ENCODE results near the gene IFFO2.
A peak's percentile ranks its signal among the peaks of the same experiment; 100 is the strongest.

IFFO2 gene

GRCh38 chr1:18957136-18957521, 653 bp upstream of the IFFO2 start:
- H3K9me3 ChIP-seq (ENCODE audit: control insufficient read depth, insufficient read depth, low read length) = no peaks in the 10 kb centered on the region
- H3K27ac ChIP-seq (ENCODE audit: low read depth, low read length) = no peak overlapping the region
- H3K4me3 ChIP-seq (ENCODE audit: low read length) = peak overlapping the region; percentile 80
- no peaks in the 10 kb centered on the region for H3K36me3 ChIP-seq (ENCODE audit: control insufficient read depth, low read length)
- no peaks in the 10 kb centered on the region for H3F3A ChIP-seq (ENCODE audit: control insufficient read depth, insufficient read depth)
- H3K27me3 ChIP-seq (ENCODE audit: control insufficient read depth, low read length) = peaks cover 57% of the 10 kb centered on the region
- no peaks in the 10 kb centered on the region for H3K9me2 ChIP-seq (replicated peaks; ENCODE audit: control insufficient read depth, low read length)
- H3K79me2 ChIP-seq (ENCODE audit: control insufficient read depth, low read length) = no peaks in the 10 kb centered on the region
- H3K4me2 ChIP-seq (ENCODE audit: low read length) = peak overlapping the region; percentile 94
- peaks cover 12% of the 10 kb centered on the region for H3K4me1 ChIP-seq (ENCODE audit: control insufficient read depth, low read length)
- TF ChIP-seq EZH2phosphoT487 (IDR thresholded peaks at IDR 0.05; ENCODE audit: borderline replicate concordance, low read length) = peak; percentile 31; the same call in 1 of the 2 replicates
- no peak for TF ChIP-seq CTCF (IDR thresholded peaks at IDR 0.05; ENCODE audit: low read depth, low read length, poor library complexity, severe bottlenecking)
- peaks cover 3% of the 10 kb centered on the region; the same call in 1 of the 2 replicates for H4K20me1 ChIP-seq (ENCODE audit: control insufficient read depth, insufficient read depth, low read depth, low read length)

GRCh38 chr1:18955441-18956192, 859 bp downstream of the IFFO2 start:
- Histone ChIP-seq H4K20me1 (ENCODE audit: control insufficient read depth, insufficient read depth, low read depth, low read length) (peaks cover 3% of the 10 kb centered on the region; the same call in 1 of the 2 replicates), H3K79me2 (ENCODE audit: control insufficient read depth, low read length) (no peaks in the 10 kb centered on the region), H3K36me3 (ENCODE audit: control insufficient read depth, low read length) (no peaks in the 10 kb centered on the region)

GRCh38 chr1:18955131-18955440, 1.4 kb downstream of the IFFO2 start:
- peak overlapping the region; percentile 36; the same call in 1 of the 2 replicates for H3K4me2 ChIP-seq (ENCODE audit: low read length)
- H3K36me3 ChIP-seq (ENCODE audit: control insufficient read depth, low read length) = no peaks in the 10 kb centered on the region
- peaks cover 31% of the 10 kb centered on the region for H3K4me1 ChIP-seq (ENCODE audit: control insufficient read depth, low read length)
- no peaks in the 10 kb centered on the region for H3K79me2 ChIP-seq (ENCODE audit: control insufficient read depth, low read length)
- H3K9me3 ChIP-seq (ENCODE audit: control insufficient read depth, insufficient read depth, low read length) = no peaks in the 10 kb centered on the region
- no peak for TF ChIP-seq CTCF (IDR thresholded peaks at IDR 0.05; ENCODE audit: low read depth, low read length, poor library complexity, severe bottlenecking)
- TF ChIP-seq EZH2phosphoT487 (IDR thresholded peaks at IDR 0.05; ENCODE audit: borderline replicate concordance, low read length) = no peak
- peaks cover 73% of the 10 kb centered on the region for H3K27me3 ChIP-seq (ENCODE audit: control insufficient read depth, low read length)
- H3K9me2 ChIP-seq (replicated peaks; ENCODE audit: control insufficient read depth, low read length) = no peaks in the 10 kb centered on the region
- H4K20me1 ChIP-seq (ENCODE audit: control insufficient read depth, insufficient read depth, low read depth, low read length) = peaks cover 3% of the 10 kb centered on the region; the same call in 1 of the 2 replicates
- H3K4me3 ChIP-seq (ENCODE audit: low read length) = peak overlapping the region; percentile 13; the same call in 1 of the 2 replicates
- H3F3A ChIP-seq (ENCODE audit: control insufficient read depth, insufficient read depth) = no peaks in the 10 kb centered on the region
- no peak overlapping the region for H3K27ac ChIP-seq (ENCODE audit: low read depth, low read length)

More at GRCh38 chr1:18955441-18956192, 859 bp downstream of the IFFO2 start:
- peaks cover 26% of the 10 kb centered on the region for H3K4me1 ChIP-seq (ENCODE audit: control insufficient read depth, low read length)
- H3K9me2 ChIP-seq (replicated peaks; ENCODE audit: control insufficient read depth, low read length) = no peaks in the 10 kb centered on the region
- peak overlapping the region; percentile 36 for H3K4me2 ChIP-seq (ENCODE audit: low read length)
- H3K27me3 ChIP-seq (ENCODE audit: control insufficient read depth, low read length) = peaks cover 72% of the 10 kb centered on the region
- H3F3A ChIP-seq (ENCODE audit: control insufficient read depth, insufficient read depth) = no peaks in the 10 kb centered on the region
- no peak for TF ChIP-seq CTCF (IDR thresholded peaks at IDR 0.05; ENCODE audit: low read depth, low read length, poor library complexity, severe bottlenecking)
- TF ChIP-seq EZH2phosphoT487 (IDR thresholded peaks at IDR 0.05; ENCODE audit: borderline replicate concordance, low read length) = peak; percentile 65; the same call in 1 of the 2 replicates
- no peak overlapping the region for H3K27ac ChIP-seq (ENCODE audit: low read depth, low read length)
- H3K4me3 ChIP-seq (ENCODE audit: low read length) = peak overlapping the region; percentile 13
- H3K9me3 ChIP-seq (ENCODE audit: control insufficient read depth, insufficient read depth, low read length) = no peaks in the 10 kb centered on the region

Measured in DOHH2 (cell line).